Epithelial cell of proximal tubule (primary cell): Measurements from ENCODE around the gene KBTBD13. TPM values are rescaled to one million over a fixed set of nuclear protein-coding genes. Genes with fewer than 3 reads are reported as not detected.
A peak's percentile ranks its signal among the peaks of the same experiment; 100 is the strongest.

Experiments
- DNase-seq: peaks from one replicate; pipeline ENCODE4 v3.0.0-alpha.2; 2011; ENCODE audit warnings: low read depth
- H3K4me3 ChIP-seq: 2 replicates; pipeline ENCODE4 v1.5.1; 2011; ENCODE audit warnings: low read depth, mild to moderate bottlenecking, low read length
- CTCF ChIP-seq: conservative IDR thresholded peaks from 2 replicates; pipeline ENCODE4 v1.5.1; 2012; ENCODE audit warnings: low read depth, mild to moderate bottlenecking, low read length
- total RNA-seq: library from RNA; depleted of rRNA; stranded (reverse); fragments of >200 nt; gene quantifications from 2 replicates; pipeline ENCODE4 v1.2.3, GENCODE V29; 2015

Gene KBTBD13
- total RNA-seq, result not detected in 2 replicates

- TF ChIP-seq CTCF, result no peak
- H3K4me3 ChIP-seq, result no peak within 1 kb of the TSS
- no peak for DNase-seq
These were observed at the start of gene KBTBD13 for GRCh38 chr15:65076486-65077290. KBTBD13 (plus strand) TSS chr15:65076746; CDS start chr15:65076816, 70 bp downstream.

GRCh38 chr15:65026756-65027155, 49.8 kb upstream of the KBTBD13 start:
- TF ChIP-seq CTCF, result no peak
- DNase-seq, result no peak
- no peak overlapping the region for H3K4me3 ChIP-seq

GRCh38 chr15:65027593-65027992, 49.0 kb upstream of the KBTBD13 start:
- no peak for TF ChIP-seq CTCF
- no peak for DNase-seq
- H3K4me3 ChIP-seq, result peak overlapping the region; percentile 86

DNA sequence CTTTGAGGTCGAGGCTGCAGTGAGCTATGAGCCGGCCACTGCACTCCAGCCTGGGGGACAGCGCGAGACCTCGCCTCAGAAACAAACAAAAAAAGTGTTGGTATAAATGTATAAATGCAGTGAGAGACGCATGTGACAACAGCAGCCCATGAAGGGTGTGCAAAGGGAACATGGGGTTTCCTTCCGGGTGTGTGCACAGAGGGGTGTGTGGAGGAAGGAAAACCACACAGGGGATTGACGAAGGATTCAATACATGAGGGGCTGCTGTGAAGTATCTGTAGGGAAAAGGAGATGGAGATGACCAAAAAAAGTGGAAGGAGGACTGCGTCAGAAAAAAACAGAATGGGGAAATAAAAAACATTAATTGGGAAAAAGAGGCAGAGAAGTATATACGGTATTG, 48.2 kb upstream of the KBTBD13 start:
- TF ChIP-seq CTCF, result no peak
- no peak for DNase-seq

GRCh38 chr15:65028921-65029735, 47.4 kb upstream of the KBTBD13 start, which contains the start of gene MTFMT:
MTFMT (minus strand) TSS chr15:65029639; CDS start chr15:65029613, 26 bp downstream.
- no peak for DNase-seq
- TF ChIP-seq CTCF, result peak; percentile 8
- peak within 1 kb of the TSS; percentile 86 for H3K4me3 ChIP-seq

More for the DNA sequence above, 48.2 kb upstream of the KBTBD13 start:
- peak overlapping the region; percentile 86 for H3K4me3 ChIP-seq

DNA sequence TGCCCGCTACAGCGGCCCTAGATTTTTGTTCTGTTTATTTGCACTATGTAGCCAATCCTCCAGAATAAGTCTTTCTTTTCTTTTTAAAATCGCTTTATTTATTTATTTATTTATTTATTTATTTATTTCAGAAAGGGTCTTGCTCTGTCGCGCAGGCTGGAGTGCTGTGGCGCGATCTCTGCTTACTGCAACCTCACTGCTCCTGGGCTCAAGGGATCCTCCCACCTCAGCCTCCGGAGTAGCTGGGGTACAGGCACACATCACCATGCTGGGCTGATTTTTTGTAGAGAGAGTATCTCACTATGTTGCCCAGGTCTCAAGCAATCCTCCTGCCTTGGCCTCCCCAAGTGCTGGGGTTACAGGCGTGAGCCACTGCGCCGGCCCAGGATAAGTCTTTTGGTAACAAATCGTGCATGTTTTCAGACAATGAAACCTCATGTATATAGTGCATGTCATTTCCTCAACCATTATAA, 46.8 kb upstream of the KBTBD13 start:
- peak overlapping the region; percentile 86 for H3K4me3 ChIP-seq
- DNase-seq, result no peak
- no peak for TF ChIP-seq CTCF
